Caki2 (cell line): Measurements from ENCODE around the gene TRAPPC1. TPM values are rescaled to one million over a fixed set of nuclear protein-coding genes. Genes with fewer than 3 reads are reported as not detected.

ENCODE experiments used
- DNase-seq: peaks from one replicate; pipeline ENCODE4 v3.0.0-alpha.2; 2015; ENCODE audit warnings: low read depth
- in situ Hi-C: cut with HindIII; loops from 2 replicates; pipeline ENCODE4 v1.10.0; 2016; ENCODE audit warnings: low sequenced_read_pairs, low pct_unique_long_range_greater_than_20kb, mixed read lengths
- total RNA-seq: library from RNA; depleted of rRNA; stranded (reverse); fragments of >200 nt; shearing (Covaris generic); gene quantifications from 2 replicates; pipeline ENCODE4 v1.2.3, GENCODE V29; 2014; ENCODE audit warnings: low replicate concordance

Gene TRAPPC1
- total RNA-seq, 1 experiment from 2014 or later, result 0.71 TPM

DNA sequence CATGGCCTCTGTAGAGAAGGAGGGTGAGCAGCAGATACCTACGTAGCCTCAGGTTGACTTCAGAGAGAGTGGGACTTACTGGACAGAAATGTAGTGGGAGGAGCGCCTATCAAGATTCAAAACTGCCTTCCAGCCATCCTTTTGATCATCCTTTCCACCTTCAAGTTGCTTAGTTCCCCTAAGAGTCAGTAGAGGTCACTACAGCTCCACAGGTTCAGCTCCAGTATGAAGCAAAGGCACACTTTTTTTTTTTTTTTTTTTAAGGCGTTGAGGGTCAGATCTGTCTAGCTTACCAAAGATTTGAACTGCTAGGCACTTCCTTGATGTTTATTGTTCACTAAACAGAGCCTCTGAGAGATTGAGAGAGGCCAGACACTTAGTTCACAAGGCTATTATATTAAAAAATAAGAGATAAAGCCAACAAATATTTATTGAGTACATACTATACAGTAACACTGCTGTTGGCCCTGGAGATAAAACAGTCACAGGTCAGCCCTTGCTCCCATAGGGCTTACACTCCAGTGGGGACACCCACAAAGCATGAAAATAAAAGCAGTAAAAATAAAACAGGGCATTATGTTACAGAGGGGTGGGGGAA is 18.7 kb downstream of the TRAPPC1 start:
- in situ Hi-C loops, result no loop called here
- peak; percentile 67 for DNase-seq

DNA sequence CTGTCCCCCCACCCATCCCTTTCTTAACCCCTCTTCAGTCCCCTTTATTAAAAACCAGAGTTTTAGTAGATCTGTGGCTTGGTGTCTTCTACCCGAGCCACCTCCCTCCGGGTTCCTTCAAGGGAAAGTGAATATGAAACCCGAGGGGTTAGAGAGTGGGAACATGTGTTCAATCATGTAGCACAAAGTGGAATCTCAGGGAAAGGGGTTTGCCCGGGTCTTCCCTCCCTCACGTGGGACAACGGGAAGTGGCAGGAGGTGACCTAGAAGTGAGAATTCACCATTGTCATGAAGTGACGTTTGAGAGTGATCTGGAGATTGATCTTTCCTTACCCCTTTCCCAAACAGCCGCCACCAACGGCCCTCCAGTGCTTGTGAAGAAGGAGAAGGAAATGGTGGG is 20.6 kb downstream of the TRAPPC1 start:
- DNase-seq, result no peak
- in situ Hi-C loops, result no loop called here

DNA sequence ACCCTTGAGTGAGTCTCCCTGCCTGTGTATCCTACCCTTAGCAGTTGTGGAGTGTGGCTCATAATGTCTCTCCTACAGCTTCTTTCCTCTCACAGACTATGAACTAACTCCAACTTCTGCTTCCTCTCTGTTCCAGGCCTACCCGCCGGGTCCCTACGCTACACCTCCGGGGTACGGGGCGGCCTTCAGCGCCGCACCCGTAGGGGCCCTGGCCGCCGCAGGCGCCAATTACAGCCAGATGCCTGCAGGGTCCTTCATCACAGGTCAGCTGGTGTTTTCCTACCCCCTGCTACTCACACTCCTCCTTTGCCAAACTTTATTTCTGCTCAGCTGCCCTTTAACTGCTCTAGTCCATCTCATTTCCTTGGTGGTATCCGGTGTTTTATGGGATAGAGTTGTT is 21.0 kb downstream of the TRAPPC1 start:
- in situ Hi-C loops, result no loop called here
- DNase-seq, result no peak

DNA sequence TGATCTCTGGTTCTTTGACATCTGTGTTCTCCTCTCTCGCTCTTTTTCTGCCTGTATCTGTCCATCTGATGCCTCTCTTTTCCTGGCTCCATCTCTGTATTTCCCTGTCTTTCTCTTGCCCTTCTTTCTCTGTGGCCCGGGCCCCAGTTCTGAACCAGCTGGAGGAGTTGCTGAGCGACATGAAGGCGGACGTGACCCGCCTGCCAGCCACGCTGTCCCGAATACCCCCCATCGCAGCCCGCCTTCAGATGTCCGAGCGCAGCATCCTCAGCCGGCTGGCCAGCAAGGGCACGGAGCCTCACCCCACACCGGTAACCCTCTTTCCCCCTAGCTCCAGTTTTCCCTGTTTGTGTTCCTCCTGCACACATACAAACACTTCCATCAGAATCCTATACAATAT is 21.5 kb downstream of the TRAPPC1 start:
- in situ Hi-C loops, result no loop called here
- DNase-seq, result no peak

DNA sequence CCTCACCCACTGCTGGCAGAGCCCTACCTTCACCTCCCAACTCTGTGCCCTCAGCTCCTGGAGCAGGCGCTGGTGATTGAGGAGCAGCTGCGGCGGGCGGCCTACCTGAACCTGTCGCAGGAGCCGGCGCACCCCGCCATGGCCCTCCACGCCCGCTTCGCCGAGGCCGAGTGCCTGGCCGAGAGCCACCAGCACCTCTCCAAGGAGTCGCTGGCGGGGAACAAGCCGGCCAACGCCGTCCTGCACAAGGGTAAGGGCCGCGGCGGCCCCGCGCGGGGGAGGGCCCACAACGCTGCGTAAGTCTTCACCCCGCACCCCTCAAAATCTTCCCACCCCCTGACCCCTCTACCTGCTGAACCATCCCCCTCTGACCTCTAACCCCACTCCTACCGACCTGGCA is 22.7 kb downstream of the TRAPPC1 start:
- in situ Hi-C loops, result no loop called here
- DNase-seq, result no peak

DNA sequence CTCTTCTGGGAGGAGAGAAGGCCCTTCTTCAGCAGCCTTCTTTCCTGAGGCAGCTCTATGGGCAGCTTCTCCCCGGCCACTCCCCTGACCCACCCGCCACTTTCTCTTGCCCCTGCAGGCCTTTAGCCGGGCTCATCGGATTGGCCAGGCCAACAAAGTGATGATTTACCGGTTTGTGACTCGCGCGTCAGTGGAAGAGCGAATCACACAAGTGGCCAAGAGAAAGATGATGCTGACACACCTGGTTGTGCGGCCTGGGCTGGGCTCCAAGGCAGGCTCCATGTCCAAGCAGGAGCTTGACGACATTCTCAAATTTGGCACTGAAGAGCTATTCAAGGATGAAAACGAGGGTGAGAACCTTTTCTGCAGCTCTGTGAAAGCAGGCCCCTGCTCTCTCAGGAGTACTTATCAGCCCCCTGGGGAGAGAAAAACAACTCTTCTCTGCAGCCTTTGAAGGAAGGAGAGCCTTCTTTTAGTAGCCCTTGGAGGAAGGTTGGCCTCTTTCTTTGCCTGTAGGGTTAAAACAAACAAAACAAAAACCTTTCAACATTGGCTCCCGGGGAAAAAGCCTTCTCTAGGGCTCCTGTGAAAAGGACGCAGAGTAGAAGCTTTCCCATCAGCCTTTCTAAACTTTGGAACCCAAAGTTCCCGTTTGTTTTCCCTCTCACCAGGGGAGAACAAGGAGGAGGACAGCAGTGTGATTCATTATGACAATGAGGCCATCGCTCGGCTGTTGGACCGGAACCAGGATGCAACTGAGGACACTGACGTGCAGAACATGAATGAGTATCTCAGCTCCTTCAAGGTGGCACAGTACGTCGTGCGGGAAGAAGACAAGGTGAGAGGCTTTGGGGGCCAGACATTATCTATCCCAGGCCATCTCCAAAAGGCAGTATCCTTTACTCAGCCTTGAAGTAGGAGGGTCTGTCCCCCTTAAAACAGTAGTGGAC is 28.3 kb downstream of the TRAPPC1 start:
- DNase-seq, result no peak
- in situ Hi-C loops, result no loop called here

DNA sequence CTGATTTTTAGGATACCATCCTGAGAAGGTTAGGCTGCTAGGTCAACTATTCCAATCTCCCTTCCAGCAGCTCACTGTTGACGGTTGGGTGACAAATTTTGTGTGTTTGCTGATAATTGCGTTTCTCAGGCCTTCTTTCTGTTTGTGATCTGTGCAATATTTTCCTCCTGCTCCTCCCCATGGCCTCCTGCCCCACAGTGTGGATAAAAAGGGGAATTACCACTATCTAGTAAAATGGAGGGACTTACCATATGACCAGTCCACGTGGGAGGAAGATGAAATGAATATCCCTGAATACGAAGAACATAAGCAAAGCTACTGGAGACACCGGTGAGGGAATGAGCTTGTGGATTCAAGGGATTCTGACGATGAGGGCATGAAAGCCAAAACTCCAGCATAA is 34.0 kb downstream of the TRAPPC1 start:
- in situ Hi-C loops, result no loop called here

DNA sequence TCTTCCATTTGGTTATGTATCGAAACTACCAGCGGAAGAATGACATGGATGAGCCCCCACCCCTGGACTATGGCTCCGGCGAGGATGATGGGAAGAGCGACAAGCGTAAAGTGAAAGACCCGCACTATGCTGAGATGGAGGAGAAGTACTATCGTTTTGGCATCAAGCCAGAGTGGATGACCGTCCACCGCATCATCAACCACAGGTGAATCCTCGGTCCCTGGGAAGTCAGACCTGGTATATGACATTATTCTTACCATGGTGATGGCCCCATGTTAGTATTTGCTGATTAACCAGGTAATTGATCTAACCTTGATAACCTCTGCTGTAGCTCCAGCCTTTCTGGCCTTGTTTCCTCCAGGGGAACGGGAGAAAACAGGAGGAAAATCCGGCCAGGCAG is 34.7 kb downstream of the TRAPPC1 start:
- DNase-seq, result no peak

More for the DNA sequence above, 34.0 kb downstream of the TRAPPC1 start:
- DNase-seq, result no peak

DNA sequence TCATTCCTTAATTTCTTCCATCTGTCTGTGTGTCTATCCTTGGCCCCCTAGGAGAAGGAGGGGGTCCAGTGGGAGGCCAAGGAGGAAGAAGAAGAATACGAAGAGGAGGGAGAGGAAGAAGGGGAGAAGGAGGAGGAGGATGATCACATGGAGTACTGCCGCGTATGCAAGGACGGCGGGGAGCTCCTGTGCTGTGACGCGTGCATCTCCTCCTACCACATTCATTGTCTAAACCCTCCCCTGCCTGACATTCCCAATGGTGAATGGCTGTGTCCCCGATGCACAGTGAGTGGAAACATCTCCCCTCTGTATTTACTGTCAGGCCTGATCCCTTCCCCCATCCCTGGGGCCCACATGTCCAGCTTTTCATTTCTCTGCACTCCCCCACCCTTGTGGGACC is 36.9 kb downstream of the TRAPPC1 start:
- DNase-seq, result no peak
- in situ Hi-C loops, result no loop called here

More for the DNA sequence above, 34.7 kb downstream of the TRAPPC1 start:
- in situ Hi-C loops, result no loop called here

DNA sequence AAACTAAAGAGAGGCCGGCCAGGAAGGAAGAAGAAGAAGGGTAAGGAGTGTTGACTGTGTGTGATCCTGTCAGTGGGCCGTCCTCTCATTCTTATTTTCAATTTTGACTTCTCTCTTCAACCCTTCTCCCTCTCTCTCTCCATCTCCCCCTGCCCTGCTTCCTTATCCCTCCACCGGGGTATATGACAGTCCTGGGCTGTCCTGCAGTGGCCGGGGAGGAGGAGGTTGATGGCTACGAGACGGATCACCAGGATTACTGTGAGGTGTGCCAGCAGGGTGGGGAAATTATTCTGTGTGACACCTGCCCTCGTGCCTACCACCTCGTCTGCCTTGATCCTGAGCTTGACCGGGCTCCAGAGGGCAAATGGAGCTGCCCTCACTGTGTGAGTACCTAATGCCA is 37.5 kb downstream of the TRAPPC1 start:
- DNase-seq, result no peak
- in situ Hi-C loops, result no loop called here

DNA sequence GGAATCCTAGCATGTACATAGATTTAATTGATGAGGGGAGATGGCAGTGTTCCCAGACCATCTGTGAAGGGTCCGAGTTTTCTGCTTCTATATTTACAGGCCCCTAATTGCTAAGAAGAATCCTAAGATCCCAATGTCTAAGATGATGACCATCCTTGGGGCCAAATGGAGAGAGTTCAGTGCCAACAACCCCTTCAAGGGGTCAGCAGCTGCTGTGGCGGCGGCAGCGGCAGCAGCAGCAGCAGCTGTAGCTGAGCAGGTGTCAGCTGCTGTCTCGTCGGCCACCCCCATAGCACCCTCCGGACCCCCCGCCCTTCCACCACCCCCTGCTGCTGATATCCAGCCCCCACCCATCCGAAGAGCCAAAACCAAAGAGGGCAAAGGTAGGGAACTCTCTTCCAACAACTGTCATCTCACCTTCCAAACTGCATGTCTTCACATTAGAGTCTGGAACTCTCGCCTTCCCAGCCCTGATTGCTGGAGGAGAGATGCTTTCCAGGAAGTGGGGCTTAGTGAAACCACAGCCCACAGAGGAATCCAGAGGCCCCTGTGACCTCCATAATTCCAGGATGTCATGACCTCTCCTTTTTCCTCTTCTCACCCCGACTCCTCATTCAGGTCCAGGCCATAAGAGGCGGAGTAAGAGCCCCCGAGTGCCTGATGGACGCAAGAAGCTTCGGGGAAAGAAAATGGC is 38.4 kb downstream of the TRAPPC1 start:
- DNase-seq, result no peak
- in situ Hi-C loops, result no loop called here

DNA sequence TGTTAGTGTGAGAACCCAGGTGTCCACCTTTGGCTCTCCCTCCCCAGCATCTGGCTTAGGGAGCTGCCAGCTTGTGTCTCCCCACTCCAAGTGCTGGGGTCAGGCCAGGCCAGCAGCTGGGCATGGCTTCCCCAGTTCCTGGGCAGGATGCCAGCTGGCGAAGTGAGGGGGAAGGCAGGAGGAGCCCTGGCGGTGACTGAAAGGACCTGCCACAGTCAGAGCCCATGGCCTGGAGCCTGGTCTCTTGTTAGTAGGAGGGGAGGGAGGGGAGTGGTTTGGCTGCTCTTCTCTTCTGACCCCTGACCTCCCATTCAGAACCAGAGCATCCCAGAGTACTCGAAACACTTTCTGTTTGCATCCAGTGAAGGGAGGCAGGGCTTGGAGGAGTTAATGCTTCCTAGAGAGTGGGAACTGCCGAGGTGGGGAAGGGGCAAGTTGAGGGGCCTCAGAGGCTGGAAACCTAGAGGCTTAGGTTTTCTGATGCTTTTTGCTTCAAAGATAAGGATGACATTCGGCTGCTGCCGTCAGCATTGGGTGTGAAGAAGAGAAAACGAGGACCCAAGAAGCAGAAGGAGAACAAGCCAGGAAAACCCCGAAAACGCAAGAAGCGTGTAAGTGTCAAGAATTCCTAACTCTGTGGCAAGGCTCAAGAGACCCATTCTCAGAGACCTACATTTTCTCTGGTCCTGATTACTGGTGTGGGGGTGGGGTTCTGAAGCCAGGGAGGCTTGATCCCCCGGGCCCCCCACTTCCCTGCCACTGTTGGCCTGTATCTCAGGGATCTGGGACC is 42.4 kb downstream of the TRAPPC1 start:
- in situ Hi-C loops, result no loop called here

DNA sequence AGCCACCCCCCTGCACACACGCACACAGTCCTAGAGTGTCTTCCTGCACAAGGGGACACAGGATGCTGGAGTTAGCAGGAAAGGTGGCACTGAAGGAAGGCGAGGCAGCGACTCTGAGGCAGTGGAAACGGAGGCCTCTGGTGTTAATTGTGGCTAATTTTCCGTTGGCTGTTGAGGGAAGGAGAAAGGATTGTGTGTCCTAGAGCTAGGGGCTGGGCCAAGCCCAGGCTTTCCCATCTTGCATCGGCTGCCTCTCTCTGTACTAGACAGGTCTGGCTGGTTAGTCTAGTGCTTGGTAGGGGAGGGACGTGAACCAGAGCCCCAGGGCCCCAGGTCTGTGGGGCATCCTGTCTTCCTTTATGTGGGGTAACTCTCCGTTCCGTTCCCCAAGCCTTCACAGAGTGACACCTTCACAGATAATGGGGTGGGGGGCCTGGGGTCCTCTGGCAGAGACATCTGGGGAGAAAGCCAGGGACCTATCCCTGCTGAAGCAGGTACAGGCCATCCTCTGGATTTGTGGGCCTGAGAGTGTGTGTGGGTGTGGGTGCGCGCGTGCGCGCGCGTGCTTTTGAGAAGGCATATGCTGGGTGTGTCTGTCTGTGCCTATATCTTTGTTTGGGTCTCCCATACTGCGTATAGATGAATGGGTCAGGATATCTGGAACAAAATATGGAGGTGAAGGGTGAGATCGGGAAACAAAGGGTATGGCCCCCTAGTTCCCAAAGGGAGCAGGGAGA is 43.4 kb downstream of the TRAPPC1 start, which contains the start of gene CHD3:
Gene CHD3 (plus strand): TSS at position 606 of the 737 bp plus-strand sequence. CDS start 212 bp downstream, outside the sequence.
- DNase-seq, result no peak
- in situ Hi-C loops, result no loop called here

More for the DNA sequence above, 42.4 kb downstream of the TRAPPC1 start:
- peak; percentile 80 for DNase-seq

DNA sequence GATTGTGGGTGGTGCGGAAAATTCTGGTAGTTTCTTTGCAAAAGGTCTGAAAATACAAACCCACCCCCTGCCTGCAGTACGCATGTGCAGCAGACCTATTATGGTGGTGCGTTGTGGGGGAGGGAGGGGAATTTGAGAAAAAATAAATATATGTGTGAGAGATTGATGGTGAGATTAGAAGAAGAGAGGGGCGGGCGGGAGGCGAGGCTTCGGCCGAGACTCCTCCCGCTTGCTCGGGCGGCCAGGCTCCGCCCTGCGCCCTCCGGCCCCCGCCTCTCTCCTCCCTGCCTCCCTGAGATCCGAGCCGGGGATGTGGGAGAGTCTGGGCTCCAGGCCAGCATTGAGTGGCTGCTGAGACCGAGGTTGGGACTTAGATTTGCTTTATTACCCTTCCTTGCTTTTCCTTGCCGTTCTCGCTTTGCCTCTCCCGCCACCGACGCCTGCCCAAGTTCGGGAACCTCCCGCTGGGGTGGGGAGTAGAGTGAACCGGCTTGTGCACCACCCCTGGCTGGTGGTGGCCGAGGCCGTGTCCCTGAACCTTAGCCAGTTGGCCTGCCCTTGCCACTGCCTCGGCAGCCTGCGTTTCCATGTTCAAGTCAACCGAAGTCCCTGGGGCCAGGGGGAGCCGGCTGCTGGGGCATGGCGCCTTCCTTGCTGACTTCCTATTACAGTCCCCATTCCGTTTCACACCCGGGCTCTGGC is 44.1 kb downstream of the TRAPPC1 start:
- in situ Hi-C loops, result no loop called here
- DNase-seq, result peak; percentile 97

DNA sequence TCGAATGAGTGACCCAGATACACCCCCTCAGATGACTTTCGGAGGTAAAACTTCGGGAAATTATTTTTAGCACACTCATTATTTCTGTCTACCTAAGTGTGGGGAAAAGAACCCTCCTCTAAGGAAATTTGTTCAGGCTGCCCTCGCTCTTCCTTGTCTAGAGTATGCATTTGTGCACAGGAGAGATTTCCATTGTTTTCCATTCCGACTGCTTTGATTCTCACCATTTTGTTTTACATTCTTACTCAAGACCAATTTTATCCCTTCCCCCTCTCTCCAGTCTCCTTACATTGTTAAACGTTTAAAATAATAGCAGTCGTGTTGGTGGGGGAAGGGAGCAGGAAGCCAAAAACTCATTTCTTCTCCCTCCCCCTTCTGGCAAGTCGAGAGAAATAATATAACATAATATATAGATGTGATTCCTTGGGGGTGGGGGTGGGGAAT is 44.7 kb downstream of the TRAPPC1 start:
- in situ Hi-C loops, result no loop called here
- no peak for DNase-seq

DNA sequence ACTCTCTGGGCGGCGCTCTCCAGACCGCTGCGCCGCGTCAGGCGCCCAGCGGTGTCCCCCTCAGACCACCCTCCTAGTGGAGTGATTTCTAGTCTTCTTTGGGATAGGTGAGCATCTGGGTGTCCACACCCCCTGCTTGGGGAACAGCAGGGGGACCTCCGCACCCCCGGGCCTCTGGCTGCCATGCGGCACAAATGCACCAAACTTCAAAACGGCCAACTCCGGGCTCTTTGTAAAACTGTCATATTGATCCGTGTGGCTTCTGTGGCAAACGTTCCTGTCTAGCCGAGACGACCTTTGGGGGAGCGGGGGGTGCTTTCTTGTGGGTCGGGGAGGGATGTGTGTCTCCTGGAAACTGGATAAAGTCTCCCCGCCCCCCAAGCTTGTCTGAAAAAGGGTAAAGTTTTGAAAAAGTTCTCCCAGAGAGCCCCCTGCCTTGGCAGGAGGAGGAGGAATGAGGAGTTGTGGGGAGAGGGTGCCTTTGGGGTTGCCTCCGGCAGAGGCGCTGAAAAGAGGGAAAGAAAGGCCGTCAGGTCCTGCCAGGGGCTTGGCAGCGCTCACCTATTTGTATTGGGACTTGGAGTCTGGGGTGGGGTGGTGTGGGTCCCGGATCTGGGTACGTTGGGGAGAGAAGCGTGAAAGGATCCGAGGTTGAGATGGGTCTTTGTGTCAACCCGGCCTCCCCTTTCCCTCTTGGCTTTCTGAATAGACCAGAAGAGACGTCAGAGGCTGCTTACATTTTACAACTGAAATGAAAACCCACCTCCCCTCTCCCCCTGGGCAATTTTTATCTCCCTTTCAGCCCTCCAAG is 45.3 kb downstream of the TRAPPC1 start:
- in situ Hi-C loops, result no loop called here
- DNase-seq, result peak; percentile 18
